HEK293 (cell line): Measurements from ENCODE around the gene PRR16.

Experiments
- CTCF ChIA-PET: fragments of 350-600 bp; formaldehyde crosslinking; extraction: SDS; loops from one replicate; lab custom pipeline; 2021; ENCODE audit warnings: antibody characterized with exemption; lab: Yijun Ruan, JAX
- POLR2A ChIA-PET: fragments of 300-600 bp; formaldehyde crosslinking; extraction: SDS; loops from one replicate; lab custom pipeline; 2020; ENCODE audit warnings: antibody characterized with exemption, inconsistent platforms; lab: Yijun Ruan, JAX
- H3K27ac ChIP-seq: fragments of 200-500 bp; sonication (Bioruptor generic); 2 replicates; pipeline ENCODE4 v1.5.1; 2014; ENCODE audit warnings: low read depth, low read length, control low read depth, inconsistent platforms; ENCODE audit errors: extremely low read depth
- H3K36me3 ChIP-seq, 2 experiments: fragments of 200-500 bp in 1 of 2; sonication (Bioruptor generic) in 1 of 2; 1 replicate in 1 of 2; 2 replicates in 1 of 2; pipeline ENCODE4 v1.5.1; 2014 to 2017; ENCODE audit warnings: inconsistent platforms in 2 of 2, low read length in 2 of 2; ENCODE audit not compliant: control insufficient read depth in 2 of 2, insufficient read depth in 1 of 2
- H3K4me1 ChIP-seq: fragments of 200-500 bp; sonication (Bioruptor generic); 2 replicates; pipeline ENCODE4 v1.5.1; 2014; ENCODE audit warnings: mild to moderate bottlenecking, low read length, inconsistent platforms; ENCODE audit not compliant: control insufficient read depth, insufficient read depth
- H3K4me3 ChIP-seq: 2 replicates; pipeline ENCODE4 v1.5.1; 2011; ENCODE audit warnings: low read depth, mild to moderate bottlenecking, control low read depth, low read length, moderate library complexity
- H3K9me3 ChIP-seq: fragments of 200-500 bp; sonication (Bioruptor generic); 2 replicates; pipeline ENCODE4 v1.5.1; 2014; ENCODE audit warnings: low read depth, low read length, inconsistent platforms; ENCODE audit not compliant: control insufficient read depth, insufficient read depth
- BCL11A ChIP-seq: fragments of 450-650 bp; formaldehyde crosslinking; IDR thresholded peaks from 2 replicates; pipeline ENCODE4 v1.5.1; 2016; ENCODE audit warnings: low read depth, missing biosample characterization, missing genetic modification characterization
- EGR2 ChIP-seq: fragments of 450-650 bp; formaldehyde crosslinking; IDR thresholded peaks from 2 replicates; pipeline ENCODE4 v1.5.1; 2016; ENCODE audit warnings: low read depth, missing biosample characterization, missing genetic modification characterization
- FEZF1 ChIP-seq: fragments of 450-650 bp; formaldehyde crosslinking; IDR thresholded peaks from 2 replicates; pipeline ENCODE4 v1.5.1; 2016; ENCODE audit warnings: missing biosample characterization, missing genetic modification characterization
- TRIM28 ChIP-seq: IDR thresholded peaks from 2 replicates; pipeline ENCODE4 v1.6.1; 2011; ENCODE audit warnings: low read length, control low read depth, borderline replicate concordance
- ZNF10 ChIP-seq: fragments of 450-650 bp; formaldehyde crosslinking; IDR thresholded peaks from 2 replicates; pipeline ENCODE4 v1.5.1; 2017; ENCODE audit warnings: missing biosample characterization, missing genetic modification characterization
- ZNF140 ChIP-seq: fragments of 450-650 bp; formaldehyde crosslinking; IDR thresholded peaks from 2 replicates; pipeline ENCODE4 v1.5.1; 2016; ENCODE audit warnings: missing biosample characterization, missing genetic modification characterization
- ZNF341 ChIP-seq: fragments of 450-650 bp; formaldehyde crosslinking; IDR thresholded peaks from 2 replicates; pipeline ENCODE4; 2016; ENCODE audit warnings: low read depth, missing biosample characterization, missing genetic modification characterization
- TF ChIP-seq, protein P1 (sequence below): fragments of 450-650 bp; formaldehyde crosslinking; IDR thresholded peaks from 2 replicates; pipeline ENCODE4; 2016; ENCODE audit warnings: missing biosample characterization, missing genetic modification characterization
- TF ChIP-seq, protein P2 (sequence below): IDR thresholded peaks from 2 replicates; pipeline ENCODE4 v1.6.1; 2011; ENCODE audit warnings: mild to moderate bottlenecking, low read depth, low read length, borderline replicate concordance
- TF ChIP-seq, protein P3 (sequence below): fragments of 450-650 bp; formaldehyde crosslinking; IDR thresholded peaks from 2 replicates; pipeline ENCODE4 v1.5.1; 2016; ENCODE audit warnings: missing biosample characterization, missing genetic modification characterization
- TF ChIP-seq, protein P4 (sequence below): fragments of 450-650 bp; formaldehyde crosslinking; conservative IDR thresholded peaks from 2 replicates; pipeline ENCODE4 v1.5.1; 2016; ENCODE audit warnings: low read depth, missing biosample characterization, missing genetic modification characterization

The PRR16 gene

DNA sequence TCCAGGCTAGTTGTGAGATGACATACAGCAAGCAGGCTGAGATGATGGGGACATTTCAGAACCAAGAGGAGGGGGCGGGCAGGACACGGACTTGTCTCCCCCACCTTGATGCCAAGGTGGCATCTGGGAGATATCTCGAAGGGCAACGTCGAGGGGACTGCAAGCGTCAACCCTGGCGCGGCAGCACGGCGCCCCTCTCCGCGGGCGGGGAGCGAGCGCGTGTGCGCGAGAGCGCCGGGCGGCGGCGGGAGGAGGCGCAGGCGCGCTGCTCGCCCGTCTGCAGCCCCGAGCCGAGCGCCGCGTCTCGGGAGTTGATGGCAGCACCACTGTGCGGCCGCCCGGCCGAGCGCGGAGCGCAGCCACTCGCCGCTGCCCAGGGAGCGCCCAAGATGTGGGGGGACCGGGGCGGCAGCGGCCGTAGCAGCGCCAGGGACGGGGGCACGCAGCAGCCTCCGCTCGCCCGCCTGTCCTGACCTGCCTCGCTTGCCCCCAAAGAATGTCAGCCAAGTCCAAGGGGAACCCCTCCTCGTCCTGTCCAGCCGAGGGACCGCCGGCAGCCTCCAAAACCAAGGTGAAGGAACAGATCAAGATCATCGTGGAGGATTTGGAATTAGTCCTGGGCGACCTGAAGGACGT is at the start of gene PRR16:
PRR16 (plus strand) TSS at position 310 of the 636 bp plus-strand sequence.
- H3K4me3 ChIP-seq, result peak within 1 kb of the TSS; percentile 61
- POLR2A ChIA-PET, result no interaction called here
- CTCF ChIA-PET, result interaction anchor here (0.7 to 1.0 kb wide), 2 partner anchors 19 to 45 kb away, joined by 3 to 7 read pairs; no protein-coding TSS in a partner anchor

DNA sequence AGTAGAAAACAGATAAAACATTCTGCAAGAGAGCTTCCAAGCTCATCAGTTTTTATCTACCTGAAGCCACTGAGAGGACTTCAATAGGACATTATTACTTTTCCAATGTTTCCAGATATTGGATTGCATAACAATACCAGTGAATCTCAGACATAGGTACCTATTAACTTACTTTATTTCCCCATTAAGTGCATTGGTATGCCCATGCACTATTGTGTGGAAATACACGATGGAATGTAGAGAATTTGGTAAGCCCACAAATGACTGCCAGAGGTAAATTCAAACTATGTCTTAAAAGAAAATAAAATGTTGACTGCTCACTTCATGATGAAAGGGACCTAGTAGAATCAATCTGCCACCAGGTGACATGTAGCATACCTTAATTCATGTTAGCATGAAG is 48.1 kb upstream of the PRR16 start:
- POLR2A ChIA-PET, result no interaction called here
- Histone ChIP-seq H3K27ac (no peak overlapping the region), H3K9me3 (no peaks in the 10 kb centered on the region), H3K4me3 (no peak overlapping the region), H3K4me1 (no peaks in the 10 kb centered on the region), H3K36me3 (no peaks in the 10 kb centered on the region)
- CTCF ChIA-PET, result no interaction called here
- TF ChIP-seq FEZF1 (tag by site-specific recombination) (no peak), EGR2 (no peak), TRIM28 (no peak), BCL11A (tag by site-specific recombination) (no peak), ZNF140 (tag by site-specific recombination) (no peak)
- TF ChIP-seq, protein P1, sequence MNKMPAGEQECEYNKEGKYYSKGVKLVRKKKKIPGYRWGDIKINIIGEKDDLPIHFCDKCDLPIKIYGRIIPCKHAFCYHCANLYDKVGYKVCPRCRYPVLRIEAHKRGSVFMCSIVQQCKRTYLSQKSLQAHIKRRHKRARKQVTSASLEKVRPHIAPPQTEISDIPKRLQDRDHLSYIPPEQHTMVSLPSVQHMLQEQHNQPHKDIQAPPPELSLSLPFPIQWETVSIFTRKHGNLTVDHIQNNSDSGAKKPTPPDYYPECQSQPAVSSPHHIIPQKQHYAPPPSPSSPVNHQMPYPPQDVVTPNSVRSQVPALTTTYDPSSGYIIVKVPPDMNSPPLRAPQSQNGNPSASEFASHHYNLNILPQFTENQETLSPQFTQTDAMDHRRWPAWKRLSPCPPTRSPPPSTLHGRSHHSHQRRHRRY (tag by site-specific recombination), result no peak
- TF ChIP-seq, protein P2, sequence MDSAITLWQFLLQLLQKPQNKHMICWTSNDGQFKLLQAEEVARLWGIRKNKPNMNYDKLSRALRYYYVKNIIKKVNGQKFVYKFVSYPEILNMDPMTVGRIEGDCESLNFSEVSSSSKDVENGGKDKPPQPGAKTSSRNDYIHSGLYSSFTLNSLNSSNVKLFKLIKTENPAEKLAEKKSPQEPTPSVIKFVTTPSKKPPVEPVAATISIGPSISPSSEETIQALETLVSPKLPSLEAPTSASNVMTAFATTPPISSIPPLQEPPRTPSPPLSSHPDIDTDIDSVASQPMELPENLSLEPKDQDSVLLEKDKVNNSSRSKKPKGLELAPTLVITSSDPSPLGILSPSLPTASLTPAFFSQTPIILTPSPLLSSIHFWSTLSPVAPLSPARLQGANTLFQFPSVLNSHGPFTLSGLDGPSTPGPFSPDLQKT, result no peak
- TF ChIP-seq, protein P3, sequence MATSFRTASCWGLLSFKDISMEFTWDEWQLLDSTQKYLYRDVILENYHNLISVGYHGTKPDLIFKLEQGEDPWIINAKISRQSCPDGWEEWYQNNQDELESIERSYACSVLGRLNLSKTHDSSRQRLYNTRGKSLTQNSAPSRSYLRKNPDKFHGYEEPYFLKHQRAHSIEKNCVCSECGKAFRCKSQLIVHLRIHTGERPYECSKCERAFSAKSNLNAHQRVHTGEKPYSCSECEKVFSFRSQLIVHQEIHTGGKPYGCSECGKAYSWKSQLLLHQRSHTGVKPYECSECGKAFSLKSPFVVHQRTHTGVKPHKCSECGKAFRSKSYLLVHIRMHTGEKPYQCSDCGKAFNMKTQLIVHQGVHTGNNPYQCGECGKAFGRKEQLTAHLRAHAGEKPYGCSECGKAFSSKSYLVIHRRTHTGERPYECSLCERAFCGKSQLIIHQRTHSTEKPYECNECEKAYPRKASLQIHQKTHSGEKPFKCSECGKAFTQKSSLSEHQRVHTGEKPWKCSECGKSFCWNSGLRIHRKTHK (tag by site-specific recombination), result no peak
- TF ChIP-seq, protein P4, sequence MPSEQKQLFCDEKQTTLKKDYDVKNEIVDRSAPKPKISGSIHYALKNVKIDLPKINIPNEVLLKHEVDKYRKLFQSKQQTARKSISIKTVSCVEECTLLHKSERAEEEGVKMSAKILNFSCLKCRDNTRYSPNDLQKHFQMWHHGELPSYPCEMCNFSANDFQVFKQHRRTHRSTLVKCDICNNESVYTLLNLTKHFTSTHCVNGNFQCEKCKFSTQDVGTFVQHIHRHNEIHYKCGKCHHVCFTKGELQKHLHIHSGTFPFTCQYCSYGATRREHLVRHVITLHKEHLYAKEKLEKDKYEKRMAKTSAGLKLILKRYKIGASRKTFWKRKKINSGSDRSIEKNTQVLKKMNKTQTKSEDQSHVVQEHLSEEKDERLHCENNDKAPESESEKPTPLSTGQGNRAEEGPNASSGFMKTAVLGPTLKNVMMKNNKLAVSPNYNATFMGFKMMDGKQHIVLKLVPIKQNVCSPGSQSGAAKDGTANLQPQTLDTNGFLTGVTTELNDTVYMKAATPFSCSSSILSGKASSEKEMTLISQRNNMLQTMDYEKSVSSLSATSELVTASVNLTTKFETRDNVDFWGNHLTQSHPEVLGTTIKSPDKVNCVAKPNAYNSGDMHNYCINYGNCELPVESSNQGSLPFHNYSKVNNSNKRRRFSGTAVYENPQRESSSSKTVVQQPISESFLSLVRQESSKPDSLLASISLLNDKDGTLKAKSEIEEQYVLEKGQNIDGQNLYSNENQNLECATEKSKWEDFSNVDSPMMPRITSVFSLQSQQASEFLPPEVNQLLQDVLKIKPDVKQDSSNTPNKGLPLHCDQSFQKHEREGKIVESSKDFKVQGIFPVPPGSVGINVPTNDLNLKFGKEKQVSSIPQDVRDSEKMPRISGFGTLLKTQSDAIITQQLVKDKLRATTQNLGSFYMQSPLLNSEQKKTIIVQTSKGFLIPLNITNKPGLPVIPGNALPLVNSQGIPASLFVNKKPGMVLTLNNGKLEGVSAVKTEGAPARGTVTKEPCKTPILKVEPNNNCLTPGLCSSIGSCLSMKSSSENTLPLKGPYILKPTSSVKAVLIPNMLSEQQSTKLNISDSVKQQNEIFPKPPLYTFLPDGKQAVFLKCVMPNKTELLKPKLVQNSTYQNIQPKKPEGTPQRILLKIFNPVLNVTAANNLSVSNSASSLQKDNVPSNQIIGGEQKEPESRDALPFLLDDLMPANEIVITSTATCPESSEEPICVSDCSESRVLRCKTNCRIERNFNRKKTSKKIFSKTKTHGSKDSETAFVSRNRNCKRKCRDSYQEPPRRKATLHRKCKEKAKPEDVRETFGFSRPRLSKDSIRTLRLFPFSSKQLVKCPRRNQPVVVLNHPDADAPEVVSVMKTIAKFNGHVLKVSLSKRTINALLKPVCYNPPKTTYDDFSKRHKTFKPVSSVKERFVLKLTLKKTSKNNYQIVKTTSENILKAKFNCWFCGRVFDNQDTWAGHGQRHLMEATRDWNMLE (tag by site-specific recombination), result no peak

More for the DNA sequence above, at the start of gene PRR16:
- Histone ChIP-seq H3K27ac (no peak within 1 kb of the TSS), H3K36me3 (no peaks in the 10 kb centered on the region), H3K4me1 (peaks cover 3% of the 10 kb centered on the region; the same call in 1 of the 2 replicates), H3K9me3 (no peaks in the 10 kb centered on the region)
- 0 out of 2 replicates have a peak, but pooled peaks have one; percentile 13 for TF ChIP-seq ZNF341
- 0 out of 2 replicates have a peak, but pooled peaks have one; percentile 22 for TF ChIP-seq ZNF10 (tag by site-specific recombination)
- TF ChIP-seq, protein P2, result no peak
